C4-2B (cell line): Measurements from ENCODE around the gene INPP5F.

Experiments used
- ZFX ChIP-seq: fragments of 450-650 bp; IDR thresholded peaks from 2 replicates; pipeline ENCODE4 v1.6.1; 2017
- TF ChIP-seq, protein P1 (sequence below): fragments of 450-650 bp; conservative IDR thresholded peaks from 2 replicates; pipeline ENCODE4 v1.5.1; 2017; ENCODE audit warnings: mild to moderate bottlenecking

DNA sequence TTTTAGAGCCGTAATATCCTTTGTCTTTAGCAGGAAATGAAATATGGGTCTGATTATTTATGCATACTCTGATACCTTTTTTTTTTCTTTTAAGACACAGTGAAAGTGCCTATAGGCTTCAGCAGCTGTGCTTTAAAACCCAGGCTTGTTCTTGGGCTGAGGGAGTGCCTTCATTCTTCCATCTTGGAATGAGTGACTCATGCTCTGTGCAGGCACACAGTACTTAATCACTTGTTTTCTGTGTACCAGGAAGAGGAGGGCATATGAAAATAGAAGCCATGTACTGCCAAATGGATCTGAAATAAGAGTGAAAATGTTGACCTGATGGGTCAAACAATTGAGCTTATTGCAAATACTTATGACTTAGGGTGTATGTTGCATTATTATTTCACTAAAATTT is 12.0 kb downstream of the INPP5F start:
- TF ChIP-seq, protein P1, sequence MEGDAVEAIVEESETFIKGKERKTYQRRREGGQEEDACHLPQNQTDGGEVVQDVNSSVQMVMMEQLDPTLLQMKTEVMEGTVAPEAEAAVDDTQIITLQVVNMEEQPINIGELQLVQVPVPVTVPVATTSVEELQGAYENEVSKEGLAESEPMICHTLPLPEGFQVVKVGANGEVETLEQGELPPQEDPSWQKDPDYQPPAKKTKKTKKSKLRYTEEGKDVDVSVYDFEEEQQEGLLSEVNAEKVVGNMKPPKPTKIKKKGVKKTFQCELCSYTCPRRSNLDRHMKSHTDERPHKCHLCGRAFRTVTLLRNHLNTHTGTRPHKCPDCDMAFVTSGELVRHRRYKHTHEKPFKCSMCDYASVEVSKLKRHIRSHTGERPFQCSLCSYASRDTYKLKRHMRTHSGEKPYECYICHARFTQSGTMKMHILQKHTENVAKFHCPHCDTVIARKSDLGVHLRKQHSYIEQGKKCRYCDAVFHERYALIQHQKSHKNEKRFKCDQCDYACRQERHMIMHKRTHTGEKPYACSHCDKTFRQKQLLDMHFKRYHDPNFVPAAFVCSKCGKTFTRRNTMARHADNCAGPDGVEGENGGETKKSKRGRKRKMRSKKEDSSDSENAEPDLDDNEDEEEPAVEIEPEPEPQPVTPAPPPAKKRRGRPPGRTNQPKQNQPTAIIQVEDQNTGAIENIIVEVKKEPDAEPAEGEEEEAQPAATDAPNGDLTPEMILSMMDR, result no peak
- TF ChIP-seq ZFX, result no peak
